ENCODE measurements around the gene MTMR6. TPM values are rescaled to one million over a fixed set of nuclear protein-coding genes. Genes with fewer than 3 reads are reported as not detected.

The MTMR6 gene
- total RNA-seq, 2 donors from 2014 or later: 6.3 to 7.7 TPM

- Mint-ChIP-seq H3K9me3 (no peaks in the 10 kb centered on the region), H3K4me1 (peaks cover 13% of the 10 kb centered on the region), H3K4me3 (no peak overlapping the region), H3K27ac (no peak overlapping the region), H3K27me3 (ENCODE audit: insufficient read depth) (peaks cover 11% of the 10 kb centered on the region), H3K36me3 (ENCODE audit: low read depth) (no peaks in the 10 kb centered on the region)
- no peaks in the 10 kb centered on the region for H3K27me3 ChIP-seq (ENCODE audit: control insufficient read depth, insufficient read depth, low read length, poor library complexity, severe bottlenecking)
- no peak overlapping the region for H3K4me3 ChIP-seq (ENCODE audit: low read length)
- 88% methylated on average over 3 of the region's 4 CpGs; no CpG with 5 or more reads in 1 of the 2 experiments for WGBS, 2 experiments (ENCODE audit: insufficient coverage in 1 of 2, insufficient read length in 1 of 2)
- H3K9me3 ChIP-seq (ENCODE audit: control insufficient read depth, low read length): no peaks in the 10 kb centered on the region
- TF ChIP-seq CTCF (conservative IDR thresholded peaks at IDR 0.05): no peak
- no peak overlapping the region for H3K9ac ChIP-seq (ENCODE audit: extremely low read depth, low read length, poor library complexity, severe bottlenecking)
- no peak for DNase-seq
- H3K36me3 ChIP-seq (ENCODE audit: control insufficient read depth, insufficient read depth, low read length): no peaks in the 10 kb centered on the region
- H3K27ac ChIP-seq (ENCODE audit: low read depth, low read length): no peak overlapping the region
- no peaks in the 10 kb centered on the region for H3K4me1 ChIP-seq (ENCODE audit: control insufficient read depth, insufficient read depth, low read length)
These were observed 86.5 kb downstream of the MTMR6 start for GRCh38 chr13:25200783-25201182.

GRCh38 chr13:25198647-25199046 lies 88.6 kb downstream of the MTMR6 start:
- H3K4me1 Mint-ChIP-seq: peaks cover 10% of the 10 kb centered on the region
- Histone ChIP-seq H3K36me3 (ENCODE audit: control insufficient read depth, insufficient read depth, low read length) (no peaks in the 10 kb centered on the region), H3K27me3 (ENCODE audit: control insufficient read depth, insufficient read depth, low read length, poor library complexity, severe bottlenecking) (no peaks in the 10 kb centered on the region), H3K27ac (ENCODE audit: low read depth, low read length) (no peak overlapping the region), H3K4me3 (ENCODE audit: low read length) (no peak overlapping the region), H3K4me1 (ENCODE audit: control insufficient read depth, insufficient read depth, low read length) (no peaks in the 10 kb centered on the region), H3K9ac (ENCODE audit: extremely low read depth, low read length, poor library complexity, severe bottlenecking) (no peak overlapping the region), H3K9me3 (ENCODE audit: control insufficient read depth, low read length) (no peaks in the 10 kb centered on the region)
- H3K27me3 Mint-ChIP-seq (ENCODE audit: insufficient read depth): peaks cover 11% of the 10 kb centered on the region
- no peak overlapping the region for H3K4me3 Mint-ChIP-seq
- WGBS, 2 experiments (ENCODE audit: insufficient coverage in 1 of 2, insufficient read length in 1 of 2): 89 to 92% methylated on average over 4 to 5 of the region's 5 CpGs
- no peak for DNase-seq
- H3K9me3 Mint-ChIP-seq: peaks cover 8% of the 10 kb centered on the region
- H3K27ac Mint-ChIP-seq: no peak overlapping the region
- TF ChIP-seq CTCF (conservative IDR thresholded peaks at IDR 0.05): no peak
- H3K36me3 Mint-ChIP-seq (ENCODE audit: low read depth): no peaks in the 10 kb centered on the region

- Histone ChIP-seq H3K9me3 (ENCODE audit: control insufficient read depth, low read length) (no peaks in the 10 kb centered on the region), H3K4me1 (ENCODE audit: control insufficient read depth, insufficient read depth, low read length) (no peaks in the 10 kb centered on the region), H3K36me3 (ENCODE audit: control insufficient read depth, insufficient read depth, low read length) (no peaks in the 10 kb centered on the region), H3K4me3 (ENCODE audit: low read length) (no peak overlapping the region), H3K27me3 (ENCODE audit: control insufficient read depth, insufficient read depth, low read length, poor library complexity, severe bottlenecking) (no peaks in the 10 kb centered on the region), H3K27ac (ENCODE audit: low read depth, low read length) (no peak overlapping the region), H3K9ac (ENCODE audit: extremely low read depth, low read length, poor library complexity, severe bottlenecking) (no peak overlapping the region)
- WGBS, 2 experiments (ENCODE audit: insufficient coverage in 1 of 2, insufficient read length in 1 of 2): 91 to 94% methylated on average over 10 to 11 of the region's 11 CpGs
- TF ChIP-seq CTCF (conservative IDR thresholded peaks at IDR 0.05): no peak
- no peaks in the 10 kb centered on the region for H3K4me1 Mint-ChIP-seq
- H3K9me3 Mint-ChIP-seq: peaks cover 8% of the 10 kb centered on the region
- H3K36me3 Mint-ChIP-seq (ENCODE audit: low read depth): no peaks in the 10 kb centered on the region
- H3K27ac Mint-ChIP-seq: no peak overlapping the region
- H3K27me3 Mint-ChIP-seq (ENCODE audit: insufficient read depth): peaks cover 11% of the 10 kb centered on the region
- H3K4me3 Mint-ChIP-seq: no peak overlapping the region
- no peak for DNase-seq
These were observed 90.3 kb downstream of the MTMR6 start for GRCh38 chr13:25196971-25197370.

Other genes with a start within 250 kb of the MTMR6 start
- under 1 TPM; 0.15 to 0.35 TPM for gene PABPC3, start 191.4 kb downstream of the MTMR6 start, total RNA-seq
- gene AMER2, start 115.2 kb downstream of the MTMR6 start, total RNA-seq: under 1 TPM; 0.02 to 0.07 TPM
- 10 to 100 TPM; 49.7 to 66.4 TPM for gene NUP58, start 14.1 kb upstream of the MTMR6 start, total RNA-seq
- 1 to 10 TPM; 1.6 to 2.9 TPM for gene ATP8A2, start 84.5 kb upstream of the MTMR6 start, total RNA-seq